Trophoblast cell (in vitro differentiated cells and primary cell): ENCODE measurements around the gene NCOA4.

ENCODE experiments used
- DNase-seq, 2 donors: peaks; one replicate each; pipeline ENCODE4 v3.0.0-alpha.2; 2016
- H2AFZ ChIP-seq: 2 replicates; pipeline ENCODE4 v1.6.1; 2013; ENCODE audit warnings: low read length, moderate library complexity, mild to moderate bottlenecking; ENCODE audit not compliant: insufficient read depth, poor library complexity
- H2AK5ac ChIP-seq: 2 replicates; pipeline ENCODE4 v1.6.1; 2013; ENCODE audit warnings: mild to moderate bottlenecking, low read length
- H2BK120ac ChIP-seq: 2 replicates; pipeline ENCODE4 v1.6.1; 2013; ENCODE audit warnings: low read length, mild to moderate bottlenecking, moderate library complexity; ENCODE audit not compliant: insufficient read depth, poor library complexity
- H2BK12ac ChIP-seq: 2 replicates; pipeline ENCODE4 v1.6.1; 2013; ENCODE audit warnings: mild to moderate bottlenecking, low read length, moderate library complexity
- H2BK5ac ChIP-seq: 2 replicates; pipeline ENCODE4 v1.6.1; 2013; ENCODE audit warnings: low read length, low read depth, moderate library complexity, mild to moderate bottlenecking; ENCODE audit not compliant: poor library complexity
- H3K14ac ChIP-seq: 2 replicates; pipeline ENCODE4 v1.6.1; 2013; ENCODE audit warnings: mild to moderate bottlenecking, low read length
- H3K18ac ChIP-seq: 2 replicates; pipeline ENCODE4 v1.6.1; 2013; ENCODE audit warnings: mild to moderate bottlenecking, low read length
- H3K23ac ChIP-seq: 2 replicates; pipeline ENCODE4 v1.6.1; 2013; ENCODE audit warnings: low read length
- H3K27ac ChIP-seq: 2 replicates; pipeline ENCODE4 v1.5.1; 2013; ENCODE audit warnings: low read depth, mild to moderate bottlenecking, inconsistent platforms, low read length, moderate library complexity
- H3K27me3 ChIP-seq: 2 replicates; pipeline ENCODE4 v1.6.1; 2013; ENCODE audit warnings: inconsistent platforms, mild to moderate bottlenecking, low read length, moderate library complexity; ENCODE audit not compliant: insufficient read depth
- H3K36me3 ChIP-seq, 2 experiments: 1 replicate in 1 of 2; 2 replicates in 1 of 2; pipeline ENCODE4 v1.6.1; 2013; ENCODE audit warnings: low read length in 2 of 2, mild to moderate bottlenecking in 2 of 2, moderate library complexity in 1 of 2; ENCODE audit not compliant: insufficient read depth in 2 of 2, control insufficient read depth in 1 of 2
- H3K4ac ChIP-seq: 2 replicates; pipeline ENCODE4 v1.6.1; 2013; ENCODE audit warnings: low read depth, mild to moderate bottlenecking, low read length, moderate library complexity
- H3K4me1 ChIP-seq, 2 experiments: 1 replicate in 1 of 2; 2 replicates in 1 of 2; pipeline ENCODE4 v1.6.1; 2013; ENCODE audit warnings: low read length in 2 of 2, mild to moderate bottlenecking in 2 of 2, moderate library complexity in 1 of 2; ENCODE audit not compliant: insufficient read depth in 2 of 2, control insufficient read depth in 1 of 2
- H3K4me2 ChIP-seq: 2 replicates; pipeline ENCODE4 v1.6.1; 2013; ENCODE audit warnings: inconsistent platforms, mild to moderate bottlenecking, low read length, moderate library complexity
- H3K4me3 ChIP-seq: 2 replicates; pipeline ENCODE4 v1.5.1; 2013; ENCODE audit warnings: mild to moderate bottlenecking, low read depth, low read length, inconsistent platforms
- H3K79me1 ChIP-seq: one replicate; pipeline ENCODE4 v1.6.1; 2013; ENCODE audit warnings: low read length
- H3K79me2 ChIP-seq: 2 replicates; pipeline ENCODE4 v1.6.1; 2013; ENCODE audit warnings: low read length, mild to moderate bottlenecking; ENCODE audit not compliant: control insufficient read depth, insufficient read depth, poor library complexity
- H3K9ac ChIP-seq: 2 replicates; pipeline ENCODE4 v1.6.1; 2013; ENCODE audit warnings: mild to moderate bottlenecking, low read length
- H3K9me3 ChIP-seq: 2 replicates; pipeline ENCODE4 v1.6.1; 2013; ENCODE audit warnings: low read depth, mild to moderate bottlenecking, control low read depth, inconsistent platforms, low read length; ENCODE audit not compliant: insufficient read depth
- H4K12ac ChIP-seq: 2 replicates; pipeline ENCODE4 v1.6.1; 2013; ENCODE audit warnings: low read depth, mild to moderate bottlenecking, low read length, moderate library complexity
- H4K8ac ChIP-seq: 2 replicates; pipeline ENCODE4 v1.6.1; 2013; ENCODE audit warnings: low read depth, mild to moderate bottlenecking, low read length, moderate library complexity
- H4K91ac ChIP-seq: one replicate; pipeline ENCODE4 v1.6.1; 2013; ENCODE audit warnings: low read depth, mild to moderate bottlenecking, low read length, moderate library complexity
- WGBS: extraction: QIAGEN DNeasy Blood & Tissue Kit; methylation state at CpG from one replicate; pipeline ENCODE4 v1.1.7; 2013; ENCODE audit warnings: missing lambda C conversion rate; ENCODE audit not compliant: insufficient read length, insufficient coverage; ENCODE audit errors: extremely low coverage; 5-methylcytosine and 5-hydroxymethylcytosine counted together

Gene NCOA4

GRCh38 chr10:46026106-46026505 is 4.3 kb downstream of the NCOA4 start:
- H2BK120ac ChIP-seq = no peak overlapping the region
- no peak for DNase-seq
- H4K12ac ChIP-seq = no peak overlapping the region
- H3K4me3 ChIP-seq = no peak overlapping the region
- peaks cover 8% of the 10 kb centered on the region for H3K79me1 ChIP-seq
- no peak overlapping the region for H4K8ac ChIP-seq
- H3K4me1 ChIP-seq = no peaks in the 10 kb centered on the region
- no peak overlapping the region for H4K91ac ChIP-seq
- H3K79me2 ChIP-seq = peaks cover 13% of the 10 kb centered on the region
- peak overlapping the region; percentile 33 for H3K4ac ChIP-seq
- H3K14ac ChIP-seq = no peak overlapping the region
- no peak overlapping the region for H3K4me2 ChIP-seq
- H3K27me3 ChIP-seq = no peaks in the 10 kb centered on the region
- H2AFZ ChIP-seq = no peak overlapping the region
- H3K9ac ChIP-seq = no peak overlapping the region
- H3K23ac ChIP-seq = no peak overlapping the region
- no peak overlapping the region for H2BK5ac ChIP-seq
- H2BK12ac ChIP-seq = no peak overlapping the region
- no peak overlapping the region for H3K27ac ChIP-seq
- H2AK5ac ChIP-seq = no peak overlapping the region
- no peaks in the 10 kb centered on the region for H3K36me3 ChIP-seq
- H3K18ac ChIP-seq = no peak overlapping the region
- H3K9me3 ChIP-seq = no peaks in the 10 kb centered on the region

- no peak overlapping the region for H3K23ac ChIP-seq
- H3K9me3 ChIP-seq = no peaks in the 10 kb centered on the region
- H4K91ac ChIP-seq = no peak overlapping the region
- no peak overlapping the region for H2AFZ ChIP-seq
- no peak for DNase-seq
- H3K9ac ChIP-seq = no peak overlapping the region
- H3K4me2 ChIP-seq = no peak overlapping the region
- H3K27me3 ChIP-seq = no peaks in the 10 kb centered on the region
- no peak overlapping the region for H2AK5ac ChIP-seq
- no peak overlapping the region for H2BK120ac ChIP-seq
- H3K4me3 ChIP-seq = no peak overlapping the region
- no peak overlapping the region for H3K14ac ChIP-seq
- H3K4ac ChIP-seq = no peak overlapping the region
- no peak overlapping the region for H4K12ac ChIP-seq
- no CpG with 5 or more reads among the region's 2 CpGs for WGBS
- no peaks in the 10 kb centered on the region for H3K4me1 ChIP-seq
- no peak overlapping the region for H3K27ac ChIP-seq
- peaks cover 13% of the 10 kb centered on the region for H3K79me2 ChIP-seq
- H2BK12ac ChIP-seq = no peak overlapping the region
- H4K8ac ChIP-seq = no peak overlapping the region
- H3K36me3 ChIP-seq = no peaks in the 10 kb centered on the region
- no peak overlapping the region for H2BK5ac ChIP-seq
- no peak overlapping the region for H3K18ac ChIP-seq
- peaks cover 8% of the 10 kb centered on the region for H3K79me1 ChIP-seq
These were observed 5.0 kb downstream of the NCOA4 start for GRCh38 chr10:46025406-46025805.

- Histone ChIP-seq H2AK5ac (no peak overlapping the region), H3K4me2 (no peak overlapping the region), H4K8ac (no peak overlapping the region), H4K91ac (no peak overlapping the region), H3K23ac (no peak overlapping the region), H3K4me3 (no peak overlapping the region), H3K9me3 (no peaks in the 10 kb centered on the region), H2BK120ac (no peak overlapping the region), H3K9ac (no peak overlapping the region), H3K79me2 (peaks cover 9% of the 10 kb centered on the region), H2BK12ac (no peak overlapping the region), H2AFZ (no peak overlapping the region), H3K4ac (peak overlapping the region; percentile 73), H3K27me3 (no peaks in the 10 kb centered on the region), H3K79me1 (peaks cover 4% of the 10 kb centered on the region), H3K36me3 (no peaks in the 10 kb centered on the region), H3K4me1 (no peaks in the 10 kb centered on the region), H2BK5ac (peak overlapping the region; percentile 42), H3K18ac (no peak overlapping the region), H3K27ac (no peak overlapping the region), H3K14ac (no peak overlapping the region), H4K12ac (no peak overlapping the region)
- no peak for DNase-seq
These were observed 5.5 kb downstream of the NCOA4 start for GRCh38 chr10:46024948-46025347.

GRCh38 chr10:46022978-46023702 is 7.3 kb downstream of the NCOA4 start:
- Histone ChIP-seq H4K12ac (peak overlapping the region; percentile 76), H3K4me2 (peak overlapping the region; percentile 67), H3K4me1 (peaks cover 0 to 3% of the 10 kb centered on the region in 2 experiments), H3K79me1 (peaks cover 2% of the 10 kb centered on the region), H3K27me3 (no peaks in the 10 kb centered on the region), H3K27ac (peak overlapping the region; percentile 93), H3K9ac (peak overlapping the region; percentile 25), H3K18ac (peak overlapping the region; percentile 91), H3K9me3 (no peaks in the 10 kb centered on the region), H3K23ac (no peak overlapping the region), H2AK5ac (no peak overlapping the region), H4K8ac (peak overlapping the region; percentile 74), H2BK5ac (peak overlapping the region; percentile 93), H3K14ac (peak overlapping the region; percentile 95), H4K91ac (peak overlapping the region; percentile 73), H2AFZ (peak overlapping the region; percentile 79), H3K79me2 (peaks cover 11% of the 10 kb centered on the region), H2BK12ac (no peak overlapping the region), H3K4ac (peak overlapping the region; percentile 49), H3K4me3 (peak overlapping the region; percentile 76), H2BK120ac (peak overlapping the region; percentile 63), H3K36me3 (peaks cover 0 to 2% of the 10 kb centered on the region in 2 experiments)
- WGBS = no CpG with 5 or more reads among the region's 49 CpGs
- DNase-seq = peak; percentile 98 to 99
